SK-N-MC (cell line): Measurements from ENCODE around the gene SLC35F2.
"Not testable (repeated sequence)": the region's sequence is repeated elsewhere in the genome, so short reads cannot be mapped to it uniquely, and the experiment has no call there.

Experiments used
- DNase-seq: peaks from one replicate; pipeline ENCODE4 v3.0.0-alpha.2; 2011; ENCODE audit warnings: low read depth, low spot score
- H3K27ac ChIP-seq: fragments of 200-600 bp; sonication (generic); 2 replicates; pipeline ENCODE4 v1.5.1; 2016; ENCODE audit warnings: mixed run types
- H3K36me3 ChIP-seq: fragments of 200-600 bp; sonication (generic); 2 replicates; pipeline ENCODE4 v1.6.1; 2017; ENCODE audit warnings: antibody characterized with exemption, low read length, mixed read lengths; ENCODE audit not compliant: insufficient read depth
- H3K4me3 ChIP-seq: fragments of 200-600 bp; sonication (generic); 2 replicates; pipeline ENCODE4 v1.5.1; 2016
- H3K9ac ChIP-seq: fragments of 200-600 bp; sonication (generic); 2 replicates; pipeline ENCODE4 v1.8.0; 2017; ENCODE audit warnings: mixed run types, mixed read lengths; ENCODE audit not compliant: insufficient read length
- H3K9me3 ChIP-seq: fragments of 200-600 bp; sonication (generic); 2 replicates; pipeline ENCODE4 v1.6.1; 2017; ENCODE audit warnings: low read depth, mild to moderate bottlenecking, antibody characterized with exemption, low read length, moderate library complexity, mixed read lengths
- EZH2 ChIP-seq: fragments of 200-600 bp; sonication (generic); IDR thresholded peaks from one replicate; pipeline ENCODE4 v1.6.1; 2017; ENCODE audit warnings: antibody characterized with exemption
- FOXP2 ChIP-seq: optimal IDR thresholded peaks from 2 replicates; pipeline ENCODE3; 2011; ENCODE audit warnings: mild to moderate bottlenecking, moderate library complexity; ENCODE audit not compliant: insufficient read depth; ENCODE audit errors: extremely low read length, control extremely low read depth
- POLR2AphosphoS5 ChIP-seq: IDR thresholded peaks from 2 replicates; pipeline ENCODE4 v1.6.1; 2012; ENCODE audit warnings: mild to moderate bottlenecking, low read depth, low read length, borderline replicate concordance

Gene SLC35F2

DNA sequence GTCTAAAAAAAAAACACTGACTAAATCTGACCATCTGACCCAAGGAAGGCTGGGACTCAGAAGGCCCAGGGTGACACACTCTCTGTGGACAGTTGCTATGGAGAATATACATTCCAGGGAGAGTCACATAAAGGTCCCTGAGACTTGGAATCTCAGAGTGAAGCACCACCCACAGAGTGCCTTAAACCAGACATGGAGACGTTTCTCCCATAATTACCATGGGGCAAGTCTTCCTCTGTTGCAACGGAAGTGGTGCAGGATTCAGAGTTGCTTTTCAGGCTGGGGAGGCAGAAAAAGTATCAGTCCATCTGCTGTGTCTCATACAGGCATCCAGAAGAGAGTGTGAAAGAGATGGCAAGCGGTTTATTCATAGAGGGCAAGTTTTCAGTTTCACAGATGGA is 88.0 kb downstream of the SLC35F2 start:
- DNase-seq: no peak
- Histone ChIP-seq H3K9ac (no peak overlapping the region), H3K9me3 (no peaks in the 10 kb centered on the region), H3K36me3 (no peaks in the 10 kb centered on the region), H3K4me3 (no peak overlapping the region), H3K27ac (no peak overlapping the region)
- no peak for TF ChIP-seq FOXP2
- TF ChIP-seq EZH2: no peak
- TF ChIP-seq POLR2AphosphoS5: no peak

DNA sequence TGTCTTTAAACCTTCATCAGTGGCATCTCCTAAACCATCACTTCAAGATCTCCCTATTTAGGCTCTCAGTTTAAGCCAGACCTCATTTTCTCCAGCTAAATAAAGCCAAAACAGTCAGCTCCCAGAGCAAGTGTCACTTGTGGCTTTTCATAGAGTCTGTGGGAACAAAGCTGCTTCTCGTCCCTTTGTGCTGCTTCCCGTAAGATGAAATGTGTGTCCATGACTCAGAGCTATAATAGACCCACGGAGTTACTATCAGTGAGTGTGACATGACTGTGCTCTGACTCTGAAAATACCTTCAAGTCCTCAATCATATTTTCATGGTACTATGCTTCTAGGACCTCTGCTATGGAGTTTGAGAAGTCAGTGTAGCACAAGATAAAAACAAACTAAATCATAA is 89.4 kb downstream of the SLC35F2 start:
- no peak for TF ChIP-seq FOXP2
- TF ChIP-seq EZH2: no peak
- no peak for TF ChIP-seq POLR2AphosphoS5
- no peak for DNase-seq
- no peak overlapping the region for H3K27ac ChIP-seq
- no peaks in the 10 kb centered on the region for H3K36me3 ChIP-seq
- H3K4me3 ChIP-seq: no peak overlapping the region
- no peaks in the 10 kb centered on the region for H3K9me3 ChIP-seq
- no peak overlapping the region for H3K9ac ChIP-seq

DNA sequence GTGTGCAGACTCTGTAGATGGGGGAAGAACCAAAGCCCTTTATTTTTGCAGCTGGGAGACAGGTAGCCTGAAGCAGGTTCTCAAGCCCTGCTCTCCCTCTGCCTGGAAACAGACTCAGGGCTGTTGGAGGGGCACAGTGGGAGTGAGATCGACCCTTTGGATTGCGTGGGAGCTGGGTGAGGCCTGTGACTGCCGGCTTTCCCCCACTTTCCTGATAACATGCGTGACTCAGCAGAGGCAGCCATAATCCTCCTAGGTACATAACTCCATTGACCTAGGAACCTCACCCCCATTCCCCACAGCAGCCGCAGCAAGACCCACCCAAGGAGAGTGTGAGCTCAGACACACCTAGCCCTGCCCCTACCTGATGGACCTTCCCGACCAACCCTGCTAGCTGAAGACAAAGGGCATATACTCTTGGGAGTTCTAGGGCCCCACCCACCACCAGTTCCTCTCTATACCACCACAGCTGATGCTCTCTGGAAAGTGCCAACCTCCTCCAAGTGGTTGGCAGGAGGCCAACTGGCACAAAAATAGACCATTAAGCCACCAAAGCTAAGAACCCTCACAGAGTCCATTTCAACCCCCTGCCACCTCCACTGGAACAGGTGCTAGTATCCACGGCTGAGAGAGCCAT is 99.8 kb downstream of the SLC35F2 start:
- not testable (repeated sequence) for H3K9ac ChIP-seq, H3K27ac ChIP-seq, H3K4me3 ChIP-seq, H3K36me3 ChIP-seq, DNase-seq, H3K9me3 ChIP-seq

DNA sequence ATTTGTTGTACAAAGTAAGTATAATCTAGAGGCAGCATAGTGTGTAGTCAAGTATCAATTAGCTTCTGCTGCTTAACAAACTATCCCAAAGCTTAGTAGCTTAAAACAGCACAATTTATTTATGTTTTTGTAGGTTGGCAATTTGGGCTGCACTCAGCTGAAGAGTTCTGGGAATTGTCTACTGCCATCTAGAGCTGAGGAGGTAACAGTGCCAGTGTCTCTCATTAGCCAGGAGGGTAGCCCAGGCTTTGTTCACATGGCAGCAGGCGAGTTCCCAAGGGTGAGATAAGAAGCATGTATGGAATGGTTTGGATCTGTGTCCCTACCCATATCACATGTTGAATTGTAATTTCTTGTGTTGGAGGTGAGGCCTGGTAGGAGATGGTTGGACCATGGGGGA is 100.9 kb downstream of the SLC35F2 start:
- Histone ChIP-seq H3K27ac (no peak overlapping the region), H3K36me3 (no peaks in the 10 kb centered on the region), H3K9me3 (no peaks in the 10 kb centered on the region), H3K9ac (no peak overlapping the region), H3K4me3 (no peak overlapping the region)
- DNase-seq: no peak
- TF ChIP-seq FOXP2 (no peak), POLR2AphosphoS5 (no peak), EZH2 (no peak)

DNA sequence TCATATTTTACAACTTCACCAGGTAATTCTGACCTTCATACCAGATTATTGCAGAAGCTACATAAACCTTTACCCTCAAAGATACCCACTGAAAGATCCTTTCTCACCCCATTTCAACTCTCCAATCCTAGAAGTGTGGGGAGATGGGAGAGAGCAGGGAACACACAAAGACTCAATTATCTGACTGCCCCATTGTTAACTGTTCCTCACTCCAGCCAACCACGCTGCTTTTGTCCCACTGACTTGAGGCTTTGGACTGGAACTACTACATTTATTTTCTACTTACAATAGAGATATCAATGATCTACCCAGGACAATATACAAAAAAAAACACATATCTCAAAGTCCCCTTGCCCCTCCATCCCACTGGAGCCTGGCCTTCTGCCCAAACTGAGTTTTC is 102.0 kb downstream of the SLC35F2 start:
- H3K4me3 ChIP-seq: no peak overlapping the region
- H3K36me3 ChIP-seq: no peaks in the 10 kb centered on the region
- no peak for DNase-seq
- no peak for TF ChIP-seq EZH2
- no peak for TF ChIP-seq FOXP2
- TF ChIP-seq POLR2AphosphoS5: no peak
- H3K9ac ChIP-seq: no peak overlapping the region
- no peak overlapping the region for H3K27ac ChIP-seq
- H3K9me3 ChIP-seq: no peaks in the 10 kb centered on the region

DNA sequence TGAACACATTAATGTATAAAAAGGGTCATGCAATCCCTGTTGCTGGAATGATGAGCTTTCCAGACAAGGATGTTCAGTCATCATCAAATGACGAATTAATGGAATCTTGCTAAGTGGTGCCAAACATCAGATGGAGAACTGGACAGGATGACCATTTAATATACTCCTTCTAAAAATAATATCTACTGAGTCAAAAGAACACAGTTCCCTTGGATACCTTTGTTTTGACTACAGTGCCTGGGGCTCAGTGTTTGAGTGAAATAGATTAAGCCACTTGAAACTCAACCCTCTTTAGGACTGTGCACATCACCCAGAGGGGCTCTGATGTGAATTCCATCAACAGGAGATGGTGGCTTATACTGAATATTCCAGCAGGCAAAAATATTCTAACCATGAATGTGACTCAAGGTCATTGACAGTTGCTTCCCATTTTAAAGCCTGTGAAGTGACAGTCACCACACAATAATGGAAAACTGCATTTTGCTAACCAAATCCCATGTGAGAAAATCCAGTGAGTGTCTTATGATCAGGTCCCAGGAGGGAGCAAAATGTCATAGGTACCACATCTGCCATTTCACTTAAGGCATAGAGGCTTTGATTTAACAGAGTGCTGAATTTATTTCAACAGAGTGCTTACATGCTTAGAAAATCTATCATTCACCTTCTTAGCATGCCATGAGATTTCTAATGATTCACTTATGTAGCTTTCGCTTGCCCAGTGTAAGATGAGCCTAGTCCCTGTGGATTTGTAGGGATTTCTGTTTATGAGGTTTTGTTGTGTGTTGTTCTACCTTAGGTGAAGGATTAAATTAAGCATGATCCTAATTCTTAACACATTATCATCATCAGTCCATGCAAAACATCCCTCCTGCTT is 105.4 kb downstream of the SLC35F2 start:
- no peaks in the 10 kb centered on the region for H3K9me3 ChIP-seq
- DNase-seq: no peak
- no peaks in the 10 kb centered on the region for H3K36me3 ChIP-seq
- H3K4me3 ChIP-seq: no peak overlapping the region
- no peak overlapping the region for H3K9ac ChIP-seq
- H3K27ac ChIP-seq: no peak overlapping the region
- no peak for TF ChIP-seq FOXP2
- TF ChIP-seq EZH2: no peak
- no peak for TF ChIP-seq POLR2AphosphoS5

DNA sequence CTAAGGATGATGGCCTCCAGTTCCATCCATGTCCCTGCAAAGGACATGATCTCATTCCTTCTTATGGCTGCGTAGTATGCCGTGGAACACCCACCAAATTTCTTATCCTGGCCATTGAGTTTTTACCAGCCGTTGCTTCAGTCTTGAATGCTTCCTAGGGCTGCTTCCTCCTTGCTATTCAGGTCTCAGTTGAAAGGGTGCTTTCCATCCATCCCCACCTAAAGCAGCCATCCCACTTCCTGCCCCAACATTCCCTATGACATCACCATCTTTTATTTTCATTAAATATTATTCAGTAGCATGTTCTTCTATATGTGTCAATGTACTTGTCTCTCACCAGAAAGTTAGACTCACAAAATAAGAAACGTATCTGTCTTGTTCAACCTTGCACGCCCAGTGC is 106.1 kb downstream of the SLC35F2 start:
- no peaks in the 10 kb centered on the region for H3K9me3 ChIP-seq
- no peak overlapping the region for H3K4me3 ChIP-seq
- no peaks in the 10 kb centered on the region for H3K36me3 ChIP-seq
- no peak for DNase-seq
- H3K27ac ChIP-seq: no peak overlapping the region
- no peak for TF ChIP-seq EZH2
- no peak for TF ChIP-seq POLR2AphosphoS5
- TF ChIP-seq FOXP2: no peak
- H3K9ac ChIP-seq: no peak overlapping the region

DNA sequence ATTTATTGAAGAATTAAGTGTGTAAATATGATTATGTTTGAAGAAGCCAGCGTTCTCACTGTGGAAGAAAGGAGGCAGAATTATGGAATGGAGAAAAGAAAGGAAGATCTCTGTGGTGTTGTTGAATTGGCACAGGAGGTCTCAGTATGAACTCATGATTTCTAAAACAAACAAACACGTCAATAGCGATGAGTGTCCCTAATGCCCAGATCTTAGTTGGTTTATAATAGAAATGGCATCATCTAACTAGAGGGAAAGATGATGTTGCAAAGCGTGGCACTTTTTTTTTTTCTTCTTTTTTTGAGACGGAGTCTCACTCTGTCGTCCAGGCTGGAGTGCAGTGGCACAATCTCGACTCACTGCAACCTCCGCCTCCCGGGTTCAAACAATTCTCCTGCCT is 107.5 kb downstream of the SLC35F2 start:
- no peaks in the 10 kb centered on the region for H3K36me3 ChIP-seq
- no peak overlapping the region for H3K4me3 ChIP-seq
- TF ChIP-seq POLR2AphosphoS5: no peak
- TF ChIP-seq EZH2: no peak
- no peak for TF ChIP-seq FOXP2
- no peak overlapping the region for H3K27ac ChIP-seq
- H3K9me3 ChIP-seq: no peaks in the 10 kb centered on the region
- no peak for DNase-seq
- H3K9ac ChIP-seq: no peak overlapping the region
